Sigmoid colon (tissue), 7 donors: ENCODE results near the gene ZRANB3. TPM values are rescaled to one million over a fixed set of nuclear protein-coding genes. Genes with fewer than 3 reads are reported as not detected.

Experiments
- DNase-seq: peaks from one replicate; pipeline ENCODE4 v3.0.0-alpha.2; 2019
- H3K27ac ChIP-seq, 4 donors: fragments of 200-600 bp; sonication (generic); one replicate each; pipeline ENCODE4 v1.5.1; 2016 to 2019; ENCODE audit warnings: mild to moderate bottlenecking in 1 of 4
- H3K27me3 ChIP-seq, 3 donors: fragments of 200-600 bp; sonication (generic); one replicate each; pipeline ENCODE4 v1.5.1; 2019; ENCODE audit warnings: mild to moderate bottlenecking in 1 of 3
- H3K36me3 ChIP-seq, 4 donors: fragments of 200-600 bp; sonication (generic); one replicate each; pipeline ENCODE4 v1.5.1; 2016 to 2019
- H3K4me1 ChIP-seq, 4 donors: fragments of 200-600 bp; sonication (generic); one replicate each; pipeline ENCODE4 v1.5.1; 2017 to 2019
- H3K4me3 ChIP-seq, 4 donors: fragments of 200-600 bp; sonication (generic); one replicate each; pipeline ENCODE4 v1.5.1; 2017 to 2019; ENCODE audit warnings: mild to moderate bottlenecking in 2 of 4, moderate library complexity in 1 of 4
- H3K9me3 ChIP-seq, 4 donors: fragments of 200-600 bp in 3 of 4; sonication (generic) in 3 of 4; one replicate each; pipeline versions ENCODE4 v1.5.1 to v1.6.1; 2013 to 2019
- EP300 ChIP-seq, 4 donors: sonication (generic); formaldehyde crosslinking; IDR thresholded peaks; one replicate each; pipeline ENCODE4 v1.6.1; 2017; ENCODE audit warnings: antibody characterized with exemption in 4 of 4
- POLR2A ChIP-seq, 2 donors: fragments of 450-650 bp; IDR thresholded peaks; one replicate each; pipeline ENCODE4 v1.6.1; 2016; ENCODE audit warnings: antibody characterized with exemption in 2 of 2, mild to moderate bottlenecking in 2 of 2, moderate library complexity in 2 of 2
- POLR2AphosphoS5 ChIP-seq, 4 donors: sonication (generic); formaldehyde crosslinking; IDR thresholded peaks; one replicate each; pipeline ENCODE4 v1.6.1; 2017; ENCODE audit warnings: antibody characterized with exemption in 4 of 4
- WGBS, 2 donors: extraction: QIAGEN DNeasy Blood & Tissue Kit; methylation state at CpG; one replicate each; pipeline ENCODE4 v1.1.7; 2013; 5-methylcytosine and 5-hydroxymethylcytosine counted together
- intact Hi-C: fragments of 100-400 bp; cut with DNase I; formaldehyde crosslinking; loops from one replicate; pipeline ENCODE4 v1.15.1; 2023
- polyA plus RNA-seq, 3 donors: library from polyadenylated mRNA; stranded (reverse); fragments of 200-250 nt; gene quantifications; one replicate each; pipeline ENCODE4 v1.2.3, GENCODE V29; 2013
- total RNA-seq, 4 donors: library from RNA; depleted of rRNA; stranded (reverse); fragments of >200 nt; gene quantifications; one replicate each; pipeline ENCODE4 v1.1.0, GENCODE V29; 2016
- TF ChIP-seq, protein P1 (sequence below), 4 experiments: fragments of 450-650 bp in 3 of 4; fragments of 200-600 bp in 1 of 4; IDR thresholded peaks; one replicate each; pipeline ENCODE4 v1.5.1; 2016 to 2019; ENCODE audit warnings: antibody characterized with exemption in 4 of 4, mild to moderate bottlenecking in 3 of 4, moderate library complexity in 2 of 4
- donor health status: healthy with polysubstance abuse.
- donor health status: Bipolar disorder and iron deficiency.
- donor health status: healthy.

Gene ZRANB3
- total and polyA plus RNA-seq, 7 donors = 1.2 to 7.2 (median 3.1) TPM

DNA sequence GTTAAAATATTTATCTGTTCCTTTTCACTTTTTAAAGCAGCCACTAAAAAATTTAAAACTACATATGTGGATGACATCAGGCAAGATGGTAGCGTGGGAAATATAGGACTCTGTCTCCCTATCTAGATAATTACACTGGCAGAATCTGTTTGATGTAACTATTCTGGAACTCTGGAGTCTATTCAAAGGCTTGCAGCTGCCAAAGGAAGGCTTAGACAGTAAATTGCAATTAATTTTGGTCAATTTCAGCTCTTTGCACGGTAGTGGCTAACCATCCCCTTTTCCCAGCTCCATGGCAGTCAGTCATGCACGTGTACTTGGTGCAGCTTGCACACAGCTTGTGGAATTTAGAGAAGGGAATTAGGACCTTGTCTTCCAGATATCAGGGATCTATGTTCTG is 343.7 kb downstream of the ZRANB3 start:
- 92 to 96% methylated on average over 3 of the region's 3 CpGs for WGBS, 2 donors
- H3K36me3 ChIP-seq = no peaks in the 10 kb centered on the region
- DNase-seq = no peak
- H3K4me1 ChIP-seq = no peaks in the 10 kb centered on the region
- no peak overlapping the region for H3K27ac ChIP-seq
- H3K9me3 ChIP-seq = peaks cover 0 to 8% (median under 1%) of the 10 kb centered on the region in 4 donors
- TF ChIP-seq POLR2A (IDR thresholded peaks at IDR 0.05) (no peak), POLR2AphosphoS5 (IDR thresholded peaks at IDR 0.05) (no peak), EP300 (IDR thresholded peaks at IDR 0.05) (no peak)
- TF ChIP-seq, protein P1, sequence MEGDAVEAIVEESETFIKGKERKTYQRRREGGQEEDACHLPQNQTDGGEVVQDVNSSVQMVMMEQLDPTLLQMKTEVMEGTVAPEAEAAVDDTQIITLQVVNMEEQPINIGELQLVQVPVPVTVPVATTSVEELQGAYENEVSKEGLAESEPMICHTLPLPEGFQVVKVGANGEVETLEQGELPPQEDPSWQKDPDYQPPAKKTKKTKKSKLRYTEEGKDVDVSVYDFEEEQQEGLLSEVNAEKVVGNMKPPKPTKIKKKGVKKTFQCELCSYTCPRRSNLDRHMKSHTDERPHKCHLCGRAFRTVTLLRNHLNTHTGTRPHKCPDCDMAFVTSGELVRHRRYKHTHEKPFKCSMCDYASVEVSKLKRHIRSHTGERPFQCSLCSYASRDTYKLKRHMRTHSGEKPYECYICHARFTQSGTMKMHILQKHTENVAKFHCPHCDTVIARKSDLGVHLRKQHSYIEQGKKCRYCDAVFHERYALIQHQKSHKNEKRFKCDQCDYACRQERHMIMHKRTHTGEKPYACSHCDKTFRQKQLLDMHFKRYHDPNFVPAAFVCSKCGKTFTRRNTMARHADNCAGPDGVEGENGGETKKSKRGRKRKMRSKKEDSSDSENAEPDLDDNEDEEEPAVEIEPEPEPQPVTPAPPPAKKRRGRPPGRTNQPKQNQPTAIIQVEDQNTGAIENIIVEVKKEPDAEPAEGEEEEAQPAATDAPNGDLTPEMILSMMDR (IDR thresholded peaks at IDR 0.05) = no peak
- intact Hi-C loops = no loop called here
- no peak overlapping the region for H3K4me3 ChIP-seq
- no peaks in the 10 kb centered on the region for H3K27me3 ChIP-seq

DNA sequence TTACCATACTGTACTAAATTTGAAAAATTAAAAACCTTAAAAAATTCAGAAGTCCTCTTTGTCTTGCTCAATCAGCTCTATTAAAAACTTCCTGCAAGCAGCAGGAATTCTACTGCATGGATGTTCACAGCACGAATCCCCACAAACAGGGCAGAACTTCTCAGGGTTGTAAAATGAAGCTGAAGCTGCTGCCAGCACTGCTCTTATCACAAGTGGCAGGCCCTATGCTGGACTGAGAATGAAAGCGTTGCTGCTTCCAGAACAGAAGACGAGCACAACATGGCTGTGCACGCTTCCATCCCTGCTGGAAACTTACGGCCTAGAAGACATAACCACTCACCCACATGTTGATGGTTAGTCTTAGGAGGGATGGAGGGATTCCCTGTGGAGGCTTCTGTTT is 345.0 kb downstream of the ZRANB3 start:
- no peak for TF ChIP-seq POLR2AphosphoS5 (IDR thresholded peaks at IDR 0.05)
- no peak for TF ChIP-seq EP300 (IDR thresholded peaks at IDR 0.05)
- no peak for TF ChIP-seq POLR2A (IDR thresholded peaks at IDR 0.05)
- TF ChIP-seq, protein P1 (IDR thresholded peaks at IDR 0.05) = no peak
- WGBS, 2 donors = 94 to 96% methylated on average over 5 of the region's 5 CpGs
- Histone ChIP-seq H3K27ac (no peak overlapping the region), H3K4me1 (no peaks in the 10 kb centered on the region), H3K9me3 (peaks cover 0 to 8% (median under 1%) of the 10 kb centered on the region in 4 donors), H3K36me3 (no peaks in the 10 kb centered on the region), H3K4me3 (no peak overlapping the region), H3K27me3 (no peaks in the 10 kb centered on the region)
- intact Hi-C loops = no loop called here
- DNase-seq = no peak

DNA sequence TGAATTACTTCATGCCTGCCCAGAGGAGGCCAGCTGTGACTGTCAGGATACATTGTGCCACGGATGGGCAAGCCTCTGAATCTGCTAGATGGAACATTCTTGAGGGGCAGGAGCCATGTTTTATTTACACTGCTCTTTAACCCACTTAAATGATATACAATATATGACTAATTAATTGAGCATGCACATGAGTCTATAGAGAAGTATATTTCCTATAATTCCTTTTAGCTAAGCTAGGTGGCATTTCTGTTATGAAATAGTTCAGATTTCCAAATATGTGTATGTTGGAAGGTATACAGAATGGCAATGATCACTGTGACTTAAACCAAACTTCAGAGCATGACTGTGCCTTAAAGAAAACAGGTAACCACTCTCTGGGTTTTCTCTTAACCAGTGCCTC is 347.2 kb downstream of the ZRANB3 start:
- intact Hi-C loops = no loop called here
- no peaks in the 10 kb centered on the region for H3K36me3 ChIP-seq
- no peak overlapping the region for H3K4me3 ChIP-seq
- WGBS, 2 donors = 87 to 88% methylated on average over 1 of the region's 1 CpG
- no peak for DNase-seq
- no peaks in the 10 kb centered on the region for H3K27me3 ChIP-seq
- peaks cover 0 to 8% (median 0%) of the 10 kb centered on the region in 4 donors for H3K9me3 ChIP-seq
- H3K4me1 ChIP-seq = no peaks in the 10 kb centered on the region
- no peak overlapping the region for H3K27ac ChIP-seq
- TF ChIP-seq POLR2A (IDR thresholded peaks at IDR 0.05) (no peak), POLR2AphosphoS5 (IDR thresholded peaks at IDR 0.05) (no peak), EP300 (IDR thresholded peaks at IDR 0.05) (no peak)
- TF ChIP-seq, protein P1 (IDR thresholded peaks at IDR 0.05) = no peak

DNA sequence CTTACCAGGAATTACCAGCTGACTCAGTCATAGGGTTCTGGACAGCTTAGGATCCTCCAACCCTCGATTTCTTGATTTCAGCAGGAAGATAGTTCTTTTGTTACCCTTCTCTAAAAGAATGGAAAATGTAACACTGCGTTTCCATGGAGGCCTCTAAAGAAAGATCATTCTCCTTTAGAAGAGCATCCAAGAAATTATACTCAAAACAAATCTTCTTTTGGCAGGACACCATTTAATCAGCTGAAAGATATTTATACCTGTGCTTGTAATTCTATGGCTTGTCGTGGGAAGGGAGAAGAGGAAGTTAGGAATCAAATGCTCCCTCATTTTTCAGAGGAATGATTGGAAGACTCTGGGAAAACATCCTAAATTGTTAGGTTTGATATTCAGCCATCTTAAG is 348.4 kb downstream of the ZRANB3 start:
- WGBS, 2 donors = 84 to 85% methylated on average over 3 of the region's 3 CpGs

More for the DNA sequence above, 348.4 kb downstream of the ZRANB3 start:
- Histone ChIP-seq H3K27ac (no peak overlapping the region), H3K27me3 (no peaks in the 10 kb centered on the region), H3K4me1 (no peaks in the 10 kb centered on the region), H3K4me3 (no peak overlapping the region), H3K36me3 (peaks cover 0 to 1% (median 0%) of the 10 kb centered on the region in 4 donors), H3K9me3 (peaks cover 0 to 6% (median 0%) of the 10 kb centered on the region in 4 donors)
- intact Hi-C loops = no loop called here
- DNase-seq = no peak
- no peak for TF ChIP-seq EP300 (IDR thresholded peaks at IDR 0.05)
- TF ChIP-seq, protein P1 (IDR thresholded peaks at IDR 0.05) = no peak
- no peak for TF ChIP-seq POLR2AphosphoS5 (IDR thresholded peaks at IDR 0.05)
- no peak for TF ChIP-seq POLR2A (IDR thresholded peaks at IDR 0.05)
